Retinal pigment epithelial cell (primary cell): ENCODE data around the gene ABCD2.
"Not testable (repeated sequence)": the region's sequence is repeated elsewhere in the genome, so short reads cannot be mapped to it uniquely, and the experiment has no call there.

Experiments
- DNase-seq: peaks from one replicate; pipeline ENCODE4 v3.0.0-alpha.2; 2010; ENCODE audit warnings: low read depth
- H3K4me3 ChIP-seq: 2 replicates; pipeline ENCODE4 v1.5.1; 2011; ENCODE audit warnings: mild to moderate bottlenecking, low read length, control low read depth, moderate library complexity
- TF ChIP-seq, protein P1 (sequence below): conservative IDR thresholded peaks from 2 replicates; pipeline ENCODE4 v1.5.1; 2011; ENCODE audit warnings: low read depth, low read length, control low read depth, inconsistent platforms

Gene ABCD2

DNA sequence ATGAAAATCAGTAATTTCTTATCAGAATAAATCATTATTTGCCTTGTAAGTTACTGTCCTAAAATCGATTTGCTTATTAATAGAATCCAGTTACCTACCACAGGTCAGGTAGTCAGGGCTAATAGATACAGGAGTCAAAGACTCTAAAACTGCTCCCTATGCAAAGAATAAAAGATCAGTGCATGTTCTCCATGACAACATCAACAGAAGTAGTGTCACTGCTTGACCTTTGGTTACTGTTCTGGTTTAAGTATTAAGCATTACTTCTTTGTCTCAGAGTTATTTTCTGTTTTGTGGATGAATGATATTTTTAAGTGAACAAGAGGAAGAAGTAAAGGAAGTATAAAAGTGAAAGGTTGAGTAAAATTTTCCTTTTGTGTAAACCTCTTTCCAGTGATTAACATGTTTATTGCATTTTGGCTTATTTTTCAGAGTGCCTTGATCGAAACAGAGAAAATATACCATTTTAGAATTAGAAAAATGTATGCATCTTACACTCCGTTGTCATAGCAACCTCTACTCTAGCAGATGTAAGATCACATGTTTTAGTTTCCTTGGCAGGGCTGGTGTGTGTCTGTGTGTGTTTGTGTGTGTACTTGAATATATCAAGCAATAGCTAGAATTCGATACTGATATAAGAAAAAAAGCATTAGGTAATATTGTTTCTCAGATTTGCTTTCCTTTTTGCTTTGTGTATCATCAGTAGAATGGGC lies 44.7 kb downstream of the ABCD2 start:
- no peak overlapping the region for H3K4me3 ChIP-seq
- TF ChIP-seq, protein P1, sequence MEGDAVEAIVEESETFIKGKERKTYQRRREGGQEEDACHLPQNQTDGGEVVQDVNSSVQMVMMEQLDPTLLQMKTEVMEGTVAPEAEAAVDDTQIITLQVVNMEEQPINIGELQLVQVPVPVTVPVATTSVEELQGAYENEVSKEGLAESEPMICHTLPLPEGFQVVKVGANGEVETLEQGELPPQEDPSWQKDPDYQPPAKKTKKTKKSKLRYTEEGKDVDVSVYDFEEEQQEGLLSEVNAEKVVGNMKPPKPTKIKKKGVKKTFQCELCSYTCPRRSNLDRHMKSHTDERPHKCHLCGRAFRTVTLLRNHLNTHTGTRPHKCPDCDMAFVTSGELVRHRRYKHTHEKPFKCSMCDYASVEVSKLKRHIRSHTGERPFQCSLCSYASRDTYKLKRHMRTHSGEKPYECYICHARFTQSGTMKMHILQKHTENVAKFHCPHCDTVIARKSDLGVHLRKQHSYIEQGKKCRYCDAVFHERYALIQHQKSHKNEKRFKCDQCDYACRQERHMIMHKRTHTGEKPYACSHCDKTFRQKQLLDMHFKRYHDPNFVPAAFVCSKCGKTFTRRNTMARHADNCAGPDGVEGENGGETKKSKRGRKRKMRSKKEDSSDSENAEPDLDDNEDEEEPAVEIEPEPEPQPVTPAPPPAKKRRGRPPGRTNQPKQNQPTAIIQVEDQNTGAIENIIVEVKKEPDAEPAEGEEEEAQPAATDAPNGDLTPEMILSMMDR = no peak
- DNase-seq = no peak

DNA sequence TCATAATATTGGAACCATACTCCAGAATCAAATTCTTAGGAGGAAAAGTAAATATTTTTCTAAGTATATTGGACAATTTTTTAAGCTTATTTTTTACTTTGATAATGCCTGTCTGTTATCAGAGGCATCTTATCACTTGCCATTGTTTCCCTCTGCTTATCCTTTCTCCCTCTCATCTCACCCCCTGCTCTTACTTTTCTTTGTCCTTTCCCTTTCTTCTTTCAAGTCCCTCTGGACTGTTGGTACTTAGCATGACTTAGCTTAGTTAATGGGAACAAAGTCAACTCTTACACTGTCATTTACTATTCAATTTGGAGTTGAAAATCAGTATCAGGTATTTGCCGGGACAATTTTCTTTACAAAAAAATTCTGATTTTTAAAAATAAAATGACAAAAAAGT lies 45.2 kb downstream of the ABCD2 start:
- no peak overlapping the region for H3K4me3 ChIP-seq
- TF ChIP-seq, protein P1 = no peak
- no peak for DNase-seq

DNA sequence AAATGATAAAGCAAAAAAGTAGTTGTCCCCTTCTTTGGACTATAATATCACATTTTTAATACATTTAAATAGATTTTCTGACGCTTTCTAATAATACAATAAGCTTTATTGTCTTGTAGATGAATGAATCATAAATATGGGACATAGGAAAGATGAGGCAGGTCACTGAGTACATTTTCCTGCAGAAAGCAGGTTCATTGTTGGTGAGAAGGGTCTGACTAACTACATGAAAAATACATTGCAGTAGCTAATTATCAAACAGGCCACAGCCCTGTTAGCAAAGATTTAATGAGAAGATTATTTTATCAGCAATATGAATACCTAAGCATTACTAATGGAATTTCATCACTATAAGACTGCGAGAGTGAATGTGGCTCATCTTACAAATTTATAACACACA lies 45.6 kb downstream of the ABCD2 start:
- TF ChIP-seq, protein P1 = no peak
- no peak for DNase-seq
- H3K4me3 ChIP-seq = no peak overlapping the region

DNA sequence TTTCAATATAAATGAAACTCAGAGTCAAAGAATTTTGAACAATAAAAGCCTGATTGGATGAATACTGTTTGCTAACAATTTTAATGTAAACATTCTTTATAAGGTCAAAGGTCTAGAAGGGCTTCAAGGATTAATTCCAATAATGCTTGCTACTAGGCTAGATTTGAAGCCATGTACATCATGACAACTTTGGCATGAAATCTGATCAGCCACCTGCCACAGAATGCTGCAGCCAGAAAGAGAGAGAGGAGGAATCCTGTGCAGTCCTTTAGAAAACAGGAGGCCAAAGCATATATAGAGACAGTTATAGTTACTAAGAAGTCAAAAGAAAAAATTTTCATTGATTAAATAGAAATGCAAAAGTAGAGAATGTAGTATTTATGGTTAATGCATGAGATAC lies 47.1 kb downstream of the ABCD2 start:
- TF ChIP-seq, protein P1 = no peak
- H3K4me3 ChIP-seq = no peak overlapping the region

DNA sequence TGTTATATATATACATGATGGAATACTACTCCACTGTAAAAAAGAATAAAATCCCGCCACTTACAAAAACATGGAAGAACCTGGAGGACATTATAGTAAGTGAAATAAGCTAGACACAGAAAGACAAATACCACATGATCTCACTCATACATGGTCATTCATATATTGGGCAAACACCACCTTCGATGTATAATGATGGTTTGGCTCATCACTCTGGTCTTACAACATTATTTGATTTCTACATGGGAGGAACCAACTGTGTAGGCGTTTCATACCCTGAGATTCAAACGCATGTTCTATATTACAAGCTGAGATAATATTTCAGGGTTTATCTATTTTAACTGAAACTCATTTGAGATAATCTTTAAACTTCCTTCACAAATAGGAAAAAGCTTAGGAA lies 48.3 kb downstream of the ABCD2 start:
- TF ChIP-seq, protein P1 = no peak
- H3K4me3 ChIP-seq = no peak overlapping the region
- no peak for DNase-seq

More for the DNA sequence above, 47.1 kb downstream of the ABCD2 start:
- DNase-seq = no peak

DNA sequence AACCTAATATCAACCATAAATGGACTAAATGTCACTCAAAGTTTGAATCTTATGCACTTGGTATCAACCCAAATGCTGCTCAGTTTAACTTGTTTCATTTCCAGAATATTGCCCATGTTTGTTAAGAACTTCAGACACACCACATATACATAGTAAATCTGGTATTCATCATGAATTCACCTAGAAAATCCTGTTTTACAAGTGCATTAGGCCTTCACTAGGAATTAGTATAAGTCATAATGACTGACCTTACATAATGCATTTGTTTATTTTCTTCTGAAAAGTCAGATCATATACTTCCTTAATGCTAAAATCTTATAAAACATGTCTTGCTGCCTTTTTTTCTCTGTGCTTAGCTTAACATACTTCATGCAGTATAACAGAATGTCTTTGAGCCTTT lies 66.1 kb downstream of the ABCD2 start:
- H3K4me3 ChIP-seq = no peak overlapping the region
- no peak for DNase-seq
- TF ChIP-seq, protein P1 = no peak

DNA sequence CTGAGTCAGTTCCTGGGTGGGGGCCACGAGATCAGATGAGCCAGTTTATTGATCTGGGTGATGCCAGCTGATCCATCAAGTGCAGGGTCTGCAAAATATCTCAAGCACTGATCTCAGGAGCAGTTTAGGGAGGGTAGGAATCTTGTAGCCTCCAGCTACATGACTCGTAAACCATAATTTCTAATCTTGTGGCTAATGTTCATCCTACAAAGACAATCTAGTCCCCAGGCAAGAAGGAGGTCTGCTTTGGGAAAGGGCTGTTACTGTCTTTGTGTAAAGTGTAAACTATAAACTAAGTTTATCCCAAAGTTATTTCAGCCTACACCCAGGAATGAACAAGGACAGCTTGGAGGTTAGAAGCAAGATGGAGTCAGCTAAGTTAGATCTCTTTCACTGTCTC lies 75.4 kb downstream of the ABCD2 start:
- H3K4me3 ChIP-seq, DNase-seq: not testable (repeated sequence)

DNA sequence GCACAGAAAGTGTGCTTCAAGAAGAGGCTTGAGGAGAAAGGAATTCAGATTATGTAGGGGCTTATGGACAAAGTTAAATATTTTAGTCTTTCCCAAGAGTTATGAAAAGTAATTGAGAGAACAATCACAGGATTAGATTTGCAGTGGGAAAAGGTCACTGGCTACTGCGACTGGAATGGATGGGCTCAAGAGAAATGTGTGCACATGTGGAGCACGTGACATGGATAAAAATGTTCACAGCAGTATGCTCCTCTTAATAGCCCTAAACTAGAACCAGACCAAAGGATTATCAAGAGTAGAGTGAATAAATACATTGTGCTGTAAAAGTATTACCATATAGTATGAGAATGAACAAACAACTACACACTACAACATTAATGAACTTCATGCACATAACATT lies 78.1 kb downstream of the ABCD2 start:
- TF ChIP-seq, protein P1 = no peak
- H3K4me3 ChIP-seq = no peak overlapping the region
- DNase-seq = peak; percentile 97
